CD14-positive monocyte (primary cell): ENCODE measurements around the gene CACNA1D. TPM values are rescaled to one million over a fixed set of nuclear protein-coding genes. Genes with fewer than 3 reads are reported as not detected.

Experiments
- DNase-seq, 3 donors: peaks; one replicate each; pipeline ENCODE4 v3.0.0-alpha.2; 2011 to 2022
- H2AFZ ChIP-seq: 2 replicates; pipeline ENCODE4 v1.6.0; 2012; ENCODE audit warnings: mild to moderate bottlenecking, low read depth, low read length, inconsistent platforms; ENCODE audit not compliant: insufficient read depth, poor library complexity, severe bottlenecking
- H3K27ac ChIP-seq, 2 donors: 1 replicate in 1 of 2; 2 replicates in 1 of 2; pipeline ENCODE4 v1.5.1; 2012 to 2013; ENCODE audit warnings: low read length in 2 of 2, control low read depth in 1 of 2, inconsistent platforms in 1 of 2, low read depth in 1 of 2, mild to moderate bottlenecking in 1 of 2
- H3K27me3 ChIP-seq, 2 donors: one replicate each; pipeline versions ENCODE4 v1.6.0 to v1.6.1; 2011 to 2013; ENCODE audit warnings: low read length in 2 of 2; ENCODE audit not compliant: control insufficient read depth in 2 of 2, insufficient read depth in 2 of 2
- H3K36me3 ChIP-seq, 2 donors: replicated peaks in 1 of 2; 1 replicate in 1 of 2; 2 replicates in 1 of 2; pipeline versions ENCODE4 v1.5.1 to v1.6.1; 2012 to 2013; ENCODE audit warnings: low read length in 2 of 2, control low read depth in 1 of 2, inconsistent platforms in 1 of 2, mild to moderate bottlenecking in 1 of 2; ENCODE audit not compliant: insufficient read depth in 2 of 2, control insufficient read depth in 1 of 2
- H3K4me1 ChIP-seq, 2 donors: 1 replicate in 1 of 2; 2 replicates in 1 of 2; pipeline versions ENCODE4 v1.5.1 to v1.6.1; 2012 to 2013; ENCODE audit warnings: low read length in 2 of 2, control low read depth in 1 of 2, inconsistent platforms in 1 of 2, mild to moderate bottlenecking in 1 of 2, moderate library complexity in 1 of 2; ENCODE audit not compliant: insufficient read depth in 2 of 2, control insufficient read depth in 1 of 2
- H3K4me2 ChIP-seq: replicated peaks from 2 replicates; pipeline ENCODE3; 2012; ENCODE audit warnings: low read length, moderate library complexity, mild to moderate bottlenecking; ENCODE audit not compliant: poor library complexity, severe bottlenecking; ENCODE audit errors: extremely low read depth
- H3K4me3 ChIP-seq, 3 experiments: fragments of 200-600 bp in 1 of 3; sonication (generic) in 1 of 3; replicated peaks in 1 of 3; 1 replicate in 2 of 3; 2 replicates in 1 of 3; pipeline ENCODE4 v1.5.1; 2011 to 2013; ENCODE audit warnings: low read length in 3 of 3, mild to moderate bottlenecking in 3 of 3, control low read depth in 2 of 3, low read depth in 2 of 3, inconsistent platforms in 1 of 3, moderate library complexity in 1 of 3
- H3K79me2 ChIP-seq: 2 replicates; pipeline ENCODE4 v1.6.0; 2012; ENCODE audit warnings: mild to moderate bottlenecking, control low read depth, inconsistent platforms, low read length, moderate library complexity; ENCODE audit not compliant: insufficient read depth
- H3K9ac ChIP-seq: 2 replicates; pipeline ENCODE4 v1.6.0; 2017; ENCODE audit warnings: low read length, mild to moderate bottlenecking; ENCODE audit not compliant: insufficient read depth, poor library complexity, severe bottlenecking
- H3K9me3 ChIP-seq, 2 donors: replicated peaks in 1 of 2; 1 replicate in 1 of 2; 2 replicates in 1 of 2; pipeline versions ENCODE4 v1.5.1 to v1.6.1; 2012 to 2013; ENCODE audit warnings: low read length in 2 of 2, control low read depth in 1 of 2; ENCODE audit not compliant: control insufficient read depth in 1 of 2, insufficient read depth in 1 of 2
- H4K20me1 ChIP-seq: 2 replicates; pipeline ENCODE4 v1.6.0; 2012; ENCODE audit warnings: mild to moderate bottlenecking, low read length, control low read depth, moderate library complexity; ENCODE audit not compliant: insufficient read depth
- H3K27ac Mint-ChIP-seq, 7 donors: one replicate each; pipeline ENCODE4 v1.8.0; 2020; ENCODE audit warnings: mild to moderate bottlenecking in 7 of 7, mixed read lengths in 7 of 7, moderate library complexity in 6 of 7, inconsistent platforms in 2 of 7
- H3K27me3 Mint-ChIP-seq, 3 donors: one replicate each; pipeline ENCODE4 v1.8.0; 2021 to 2022; ENCODE audit warnings: low read depth in 3 of 3, mild to moderate bottlenecking in 3 of 3, mixed read lengths in 3 of 3, moderate library complexity in 3 of 3, inconsistent platforms in 1 of 3
- H3K36me3 Mint-ChIP-seq, 2 donors: one replicate each; pipeline ENCODE4 v1.8.0; 2020; ENCODE audit warnings: mixed read lengths in 2 of 2, inconsistent platforms in 1 of 2, mild to moderate bottlenecking in 1 of 2
- H3K4me1 Mint-ChIP-seq: one replicate; pipeline ENCODE4 v1.8.0; 2020; ENCODE audit warnings: mild to moderate bottlenecking, mixed read lengths
- H3K4me3 Mint-ChIP-seq, 2 donors: one replicate each; pipeline ENCODE4 v1.8.0; 2020; ENCODE audit warnings: mild to moderate bottlenecking in 2 of 2, mixed read lengths in 2 of 2, moderate library complexity in 1 of 2
- H3K9me3 Mint-ChIP-seq, 7 donors: one replicate each; pipeline ENCODE4 v1.8.0; 2020 to 2022; ENCODE audit warnings: mixed read lengths in 7 of 7, mild to moderate bottlenecking in 6 of 7, moderate library complexity in 6 of 7, inconsistent platforms in 2 of 7
- CTCF ChIP-seq: fragments of 200-600 bp; IDR thresholded peaks from one replicate; pipeline ENCODE4 v1.8.0; 2022; ENCODE audit warnings: antibody characterized with exemption, mild to moderate bottlenecking
- WGBS: methylation state at CpG from one replicate; pipeline ENCODE4 v1.1.5; 2013; ENCODE audit warnings: missing lambda C conversion rate; ENCODE audit not compliant: insufficient coverage; 5-methylcytosine and 5-hydroxymethylcytosine counted together
- intact Hi-C, 2 donors: fragments of 100-400 bp; cut with micrococcal nuclease; formaldehyde crosslinking; loops; one replicate each; pipeline versions ENCODE4 v1.15.0 to v1.15.1; 2023
- polyA plus RNA-seq, 3 donors: library from polyadenylated mRNA; depleted of rRNA in 1 of 3; unstranded in 2 of 3; stranded (reverse) in 1 of 3; fragments of 300-500 nt in 2 of 3; fragments of >200 nt in 1 of 3; fragmentation: Illumina TruSeq in 2 of 3; gene quantifications; 1 replicate in 2 of 3; 2 replicates in 1 of 3; pipeline ENCODE4 v1.2.3, GENCODE V29; 2012 to 2021

CACNA1D gene
- polyA plus RNA-seq, 3 donors = 0.29 to 1.2 (median 0.98) TPM

- Histone ChIP-seq H3K4me1 (no peaks in the 10 kb centered on the region), H3K9ac (no peak overlapping the region), H3K36me3 (no peaks in the 10 kb centered on the region), H3K4me3 (no peak overlapping the region), H2AFZ (no peak overlapping the region), H3K9me3 (no peaks in the 10 kb centered on the region), H3K27ac (no peak overlapping the region), H3K79me2 (no peaks in the 10 kb centered on the region), H3K4me2 (no peak overlapping the region), H4K20me1 (no peaks in the 10 kb centered on the region), H3K27me3 (no peaks in the 10 kb centered on the region)
- H3K27ac Mint-ChIP-seq = no peak overlapping the region
- no peaks in the 10 kb centered on the region for H3K9me3 Mint-ChIP-seq
- DNase-seq = no peak
- no peak for TF ChIP-seq CTCF
- no peak overlapping the region for H3K4me3 Mint-ChIP-seq
- H3K36me3 Mint-ChIP-seq = no peaks in the 10 kb centered on the region
- intact Hi-C loops = no loop called here
- H3K4me1 Mint-ChIP-seq = no peaks in the 10 kb centered on the region
- no CpG with 5 or more reads among the region's 1 CpG for WGBS
- H3K27me3 Mint-ChIP-seq = peaks cover 0 to 8% (median 3%) of the 10 kb centered on the region in 3 donors
Observed at GRCh38 chr3:53733446-53733845, 239.0 kb downstream of the CACNA1D start.

- Histone ChIP-seq H3K4me3 (no peak overlapping the region), H3K4me1 (no peaks in the 10 kb centered on the region), H3K4me2 (no peak overlapping the region), H3K9ac (no peak overlapping the region), H3K79me2 (no peaks in the 10 kb centered on the region), H3K36me3 (no peaks in the 10 kb centered on the region), H2AFZ (no peak overlapping the region), H4K20me1 (no peaks in the 10 kb centered on the region), H3K27ac (no peak overlapping the region), H3K27me3 (no peaks in the 10 kb centered on the region), H3K9me3 (no peaks in the 10 kb centered on the region)
- Mint-ChIP-seq H3K4me1 (peaks cover 7% of the 10 kb centered on the region), H3K27me3 (peaks cover 6 to 12% (median 7%) of the 10 kb centered on the region in 3 donors), H3K27ac (no peak overlapping the region), H3K9me3 (no peaks in the 10 kb centered on the region), H3K4me3 (no peak overlapping the region), H3K36me3 (no peaks in the 10 kb centered on the region)
- intact Hi-C loops = loop anchor here in 1 of 2 donors (10.0 kb wide), 1 partner anchor 145 kb away; the partner anchor contains the start of gene ACTR8
- no peak for DNase-seq
- WGBS = 92% methylated on average over 2 of the region's 4 CpGs
- no peak for TF ChIP-seq CTCF
Observed at GRCh38 chr3:53739966-53740365, 245.6 kb downstream of the CACNA1D start.
